ENCODE data around the gene CST3. TPM values are rescaled to one million over a fixed set of nuclear protein-coding genes. Genes with fewer than 3 reads are reported as not detected.

The CST3 gene
- total and polyA plus RNA-seq, 2 of the 8 experiments (the other 6 are each of a cell fraction or from before 2014, with no cell fraction given), result 53.2 to 184 TPM

GRCh38 chr20:23654717-23655116 is 17.0 kb upstream of the CST3 start:
- Histone ChIP-seq H4K5ac (ENCODE audit: insufficient read length, low read depth, low read length) (no peak overlapping the region), H3K9me3 (ENCODE audit: insufficient read depth in 2 of 2, low read depth in 1 of 2, low read length in 1 of 2) (no peaks in the 10 kb centered on the region), H4K8ac (ENCODE audit: extremely low read depth, insufficient read depth, low read length) (no peak overlapping the region), H2BK120ac (replicated peaks; ENCODE audit: low read depth, low read length) (no peak overlapping the region), H3K27me3 (replicated peaks in 1 of 4; ENCODE audit: control insufficient read depth in 3 of 4, extremely low read depth in 1 of 4, insufficient read depth in 3 of 4, low read length in 3 of 4) (no peaks in the 10 kb centered on the region; a peak in 1 of 7 replicates), H2BK5ac (ENCODE audit: low read depth, low read length) (no peak overlapping the region), H3K4me3 (ENCODE audit: extremely low read depth in 1 of 4, insufficient read depth in 2 of 4, low read depth in 3 of 4, low read length in 4 of 4) (no peak overlapping the region), H3K4me2 (ENCODE audit: insufficient read depth in 1 of 2, low read depth in 2 of 2, low read length in 2 of 2) (no peak overlapping the region), H3K36me3 (ENCODE audit: control insufficient read depth in 2 of 4, insufficient read depth in 4 of 4, low read length in 3 of 4) (no peaks in the 10 kb centered on the region), H2BK15ac (ENCODE audit: low read length) (no peak overlapping the region), H3K23me2 (ENCODE audit: low read depth, low read length) (peaks cover 2% of the 10 kb centered on the region; the same call in 1 of the 2 replicates), H2AK5ac (ENCODE audit: low read depth, low read length) (no peak overlapping the region), H4K91ac (replicated peaks; ENCODE audit: insufficient read length, low read length) (no peak overlapping the region), H3K9ac (replicated peaks in 1 of 4; ENCODE audit: extremely low read depth in 1 of 4, low read depth in 3 of 4, low read length in 3 of 4) (no peak overlapping the region), H2AFZ (ENCODE audit: low read length) (no peak overlapping the region), H3K4ac (replicated peaks; ENCODE audit: insufficient read length, low read depth, low read length) (no peak overlapping the region), H3K79me2 (ENCODE audit: control insufficient read depth in 1 of 2, insufficient read depth in 2 of 2, low read length in 2 of 2) (no peaks in the 10 kb centered on the region), H3K27ac (ENCODE audit: low read depth, low read length) (no peak overlapping the region), H3K79me1 (ENCODE audit: low read depth, low read length) (no peaks in the 10 kb centered on the region), H2BK12ac (ENCODE audit: low read depth, low read length) (no peak overlapping the region), H3K4me1 (replicated peaks in 1 of 4; ENCODE audit: control insufficient read depth in 3 of 4, insufficient read depth in 4 of 4, low read length in 3 of 4) (peaks cover 0 to 5% (median 0%) of the 10 kb centered on the region in 4 experiments; a peak in 2 of 7 replicates), H4K20me1 (replicated peaks in 1 of 2; ENCODE audit: control insufficient read depth in 1 of 2, insufficient read depth in 2 of 2, low read length in 2 of 2) (no peaks in the 10 kb centered on the region), H3K18ac (ENCODE audit: extremely low read depth, low read length) (no peak overlapping the region), H3K14ac (ENCODE audit: insufficient read length) (no peak overlapping the region), H2BK20ac (ENCODE audit: low read length) (no peak overlapping the region), H3K56ac (replicated peaks; ENCODE audit: insufficient read length, low read depth, low read length) (no peak overlapping the region), H3K23ac (ENCODE audit: insufficient read length) (no peak overlapping the region)
- TF ChIP-seq TCF12 (IDR thresholded peaks at IDR 0.05; ENCODE audit: low read depth, low read length) (no peak), CEBPB (IDR thresholded peaks at IDR 0.05; ENCODE audit: low read depth, low read length) (no peak), CHD1 (IDR thresholded peaks at IDR 0.05; ENCODE audit: low read depth, low read length) (no peak), POU5F1 (IDR thresholded peaks at IDR 0.05; ENCODE audit: low read depth, low read length) (no peak), BCL11A (IDR thresholded peaks at IDR 0.05; ENCODE audit: low read depth in 2 of 2, low read length in 2 of 2) (no peak)
- FAIRE-seq (no peak), DNase-seq (ENCODE audit: low read depth in 1 of 2, low spot score in 2 of 2) (peak in 1 of 2 experiments; percentile 20)
- CTCF ChIA-PET (ENCODE audit: partially characterized antibody), result interaction anchor here (1.3 to 6.1 kb wide), 3 partner anchors 9 to 128 kb away, joined by 4 to 29 read pairs (median 4); no protein-coding TSS in a partner anchor
- POLR2A ChIA-PET (ENCODE audit: partially characterized antibody), result no interaction called here
- WGBS, 2 experiments (ENCODE audit: extremely low coverage in 1 of 2, insufficient coverage in 1 of 2, insufficient read length in 1 of 2, insufficient replicate concordance in 2 of 2, low coverage in 1 of 2, low lambda C conversion rate in 2 of 2, missing lambda C conversion rate in 1 of 2), result 96% methylated on average over 4 of the region's 4 CpGs; no CpG with 5 or more reads in 1 of the 2 experiments

All from H1 (cell line).